ENCODE measurements around the gene PTPDC1. TPM values are rescaled to one million over a fixed set of nuclear protein-coding genes. Genes with fewer than 3 reads are reported as not detected.

The PTPDC1 gene
- polyA plus RNA-seq, 3 donors: 10.4 to 15.3 (median 11.5) TPM

- peak in 9 of 11 donors; percentile 17 to 77 (median 56) for DNase-seq (ENCODE audit: extremely low read depth in 1 of 11, low read depth in 9 of 11, low spot score in 4 of 11)
These were observed 73.0 kb downstream of the PTPDC1 start for GRCh38 chr9:94157050-94157801.

Other genes starting within 250 kb of the PTPDC1 start
- gene BARX1, start 129.1 kb upstream of the PTPDC1 start, polyA plus RNA-seq (ENCODE audit: insufficient read length in 3 of 3): under 1 TPM; 0.33 to 0.67 (median 0.63) TPM
- 10 to 100 TPM in 1 of 3 donors, 1 to 10 TPM in 2; 5.9 to 13.1 (median 6.9) TPM for gene ZNF169, start 174.8 kb downstream of the PTPDC1 start, polyA plus RNA-seq (ENCODE audit: insufficient read length in 3 of 3)
- gene NUTM2F, start 244.2 kb downstream of the PTPDC1 start, polyA plus RNA-seq (ENCODE audit: insufficient read length in 3 of 3): not detected

All from renal cortex interstitium (tissue), 11 donors.